HL-60/S4 treated with phorbol 12-myristate 13-acetate at 8.2 ng/mL for 4 days and 3 days (cell line): ENCODE data around the gene MXD3.
"Not testable (repeated sequence)": the region's sequence is repeated elsewhere in the genome, so short reads cannot be mapped to it uniquely, and the experiment has no call there.

Source experiments
- in situ Hi-C: fragments of 300-500 bp; cut with MboI; formaldehyde crosslinking; loops from 2 replicates; pipeline ENCODE4 v1.15.0; 2022; ENCODE audit warnings: low sequenced_read_pairs

Gene MXD3

GRCh38 chr5:177311723-177312648 is at the start of gene MXD3:
TSS of gene MXD3 (minus strand) at chr5:177311898. CDS start at chr5:177311830, 68 bp downstream.
- in situ Hi-C loops = no loop called here

GRCh38 chr5:177360740-177361139 is 49.0 kb upstream of the MXD3 start:
- in situ Hi-C loops = not testable (repeated sequence)

GRCh38 chr5:177359860-177360259 is 48.2 kb upstream of the MXD3 start:
- in situ Hi-C loops = no loop called here

- in situ Hi-C loops = no loop called here
Measured at GRCh38 chr5:177359451-177359851, 47.8 kb upstream of the MXD3 start.

- in situ Hi-C loops = no loop called here
Measured at GRCh38 chr5:177358370-177358819, 46.7 kb upstream of the MXD3 start.

GRCh38 chr5:177357459-177358351 is 46.0 kb upstream of the MXD3 start, which contains the start of gene RGS14:
TSS of gene RGS14 (plus strand) at chr5:177357924. CDS start at chr5:177358025, 101 bp downstream.
- in situ Hi-C loops = no loop called here

GRCh38 chr5:177357146-177357458 is 45.4 kb upstream of the MXD3 start:
- in situ Hi-C loops = no loop called here

GRCh38 chr5:177356746-177357145 is 45.0 kb upstream of the MXD3 start:
- in situ Hi-C loops = no loop called here

GRCh38 chr5:177355868-177356168 is 44.1 kb upstream of the MXD3 start:
- in situ Hi-C loops = no loop called here

GRCh38 chr5:177355162-177355867 is 43.6 kb upstream of the MXD3 start:
- in situ Hi-C loops = no loop called here

GRCh38 chr5:177354711-177355110 is 43.0 kb upstream of the MXD3 start:
- in situ Hi-C loops = no loop called here

GRCh38 chr5:177354256-177354655 is 42.6 kb upstream of the MXD3 start:
- in situ Hi-C loops = no loop called here

GRCh38 chr5:177353093-177353492 is 41.4 kb upstream of the MXD3 start:
- in situ Hi-C loops = no loop called here

- in situ Hi-C loops = no loop called here
Measured at GRCh38 chr5:177351392-177352329, 40.0 kb upstream of the MXD3 start, which contains the start of gene LMAN2. TSS of gene LMAN2 (minus strand) at chr5:177351668. CDS start at chr5:177351647, 21 bp downstream.

GRCh38 chr5:177350776-177351391 is 39.2 kb upstream of the MXD3 start:
- in situ Hi-C loops = no loop called here

- in situ Hi-C loops = no loop called here
Measured at GRCh38 chr5:177349762-177350161, 38.1 kb upstream of the MXD3 start.

GRCh38 chr5:177349362-177349647 is 37.6 kb upstream of the MXD3 start:
- in situ Hi-C loops = no loop called here

- in situ Hi-C loops = no loop called here
Measured at GRCh38 chr5:177347699-177348098, 36.0 kb upstream of the MXD3 start.

GRCh38 chr5:177346820-177347219 is 35.1 kb upstream of the MXD3 start:
- in situ Hi-C loops = no loop called here

- in situ Hi-C loops = no loop called here
Measured at GRCh38 chr5:177344891-177345290, 33.2 kb upstream of the MXD3 start.
